GM04503 (cell line): Measurements from ENCODE around the gene FHOD3.
"Not testable (repeated sequence)": the region's sequence is repeated elsewhere in the genome, so short reads cannot be mapped to it uniquely, and the experiment has no call there.

ENCODE experiments used
- DNase-seq: peaks from one replicate; pipeline ENCODE4 v3.0.0-alpha.2; 2012; ENCODE audit warnings: low read depth

The FHOD3 gene

GRCh38 chr18:36350839-36351469 lies 53.4 kb downstream of the FHOD3 start:
- no peak for DNase-seq

DNA sequence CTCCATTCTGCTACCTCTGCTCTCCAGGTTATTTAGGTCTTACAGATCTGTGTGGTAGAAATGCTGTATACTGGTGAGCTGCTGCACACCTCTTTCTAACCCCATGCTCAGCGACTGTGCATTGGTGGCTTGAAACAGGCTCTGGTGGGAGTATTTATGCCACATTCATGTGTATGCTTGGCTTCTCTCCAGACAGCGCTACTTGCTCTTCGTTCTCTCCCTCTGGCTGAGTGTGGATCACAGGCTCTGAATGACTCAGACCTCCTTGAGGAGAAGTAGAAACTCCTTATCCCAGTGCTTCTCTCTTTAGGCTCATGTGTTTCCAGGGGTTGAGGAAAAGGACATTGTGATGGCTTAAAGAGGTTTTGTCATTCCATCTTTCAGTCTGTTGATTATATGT lies 54.9 kb downstream of the FHOD3 start:
- DNase-seq = peak; percentile 73

DNA sequence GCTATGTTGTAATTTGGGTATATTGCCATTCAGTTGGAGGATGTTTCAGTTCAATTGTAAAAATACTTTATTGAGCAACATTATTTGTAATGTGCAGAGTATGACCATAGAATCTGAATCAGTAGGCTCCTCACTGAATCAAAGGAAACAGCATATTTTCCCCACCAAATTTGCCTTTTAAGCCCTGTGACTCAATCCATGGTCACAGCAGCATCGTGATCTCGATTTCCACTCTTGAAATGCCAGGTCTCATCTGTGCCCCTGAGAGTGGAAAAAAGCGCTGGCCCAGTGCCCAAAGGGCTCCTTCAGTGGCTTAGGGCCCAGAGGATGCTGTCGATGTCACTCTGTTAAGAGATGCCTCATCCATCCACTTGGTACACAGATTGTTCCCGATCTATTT lies 57.5 kb downstream of the FHOD3 start:
- peak; percentile 85 for DNase-seq

GRCh38 chr18:36355511-36355910 lies 58.0 kb downstream of the FHOD3 start:
- no peak for DNase-seq

- not testable (repeated sequence) for DNase-seq
These were observed 59.2 kb downstream of the FHOD3 start for GRCh38 chr18:36356741-36357140.

DNA sequence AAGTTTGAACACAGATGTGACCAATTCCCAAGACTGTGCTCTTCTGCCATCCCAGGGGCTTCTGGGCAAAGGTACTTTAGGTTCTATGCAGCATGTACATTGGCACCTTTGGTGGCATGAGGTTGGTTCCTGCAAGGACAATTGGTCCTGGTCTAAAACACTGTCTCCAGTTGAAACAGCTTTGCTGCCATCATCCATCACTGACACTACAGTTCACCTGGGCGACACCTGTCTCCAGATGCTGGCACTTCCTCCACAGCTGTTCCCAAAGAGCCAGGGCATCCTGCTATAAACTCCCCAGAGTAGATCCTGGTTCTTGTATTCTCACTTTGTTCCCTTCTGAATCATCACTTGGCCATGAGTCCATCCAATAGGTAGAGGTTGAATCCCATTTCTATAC lies 60.6 kb downstream of the FHOD3 start:
- DNase-seq = no peak

- DNase-seq = no peak
These were observed 62.9 kb downstream of the FHOD3 start for GRCh38 chr18:36360256-36360909.

DNA sequence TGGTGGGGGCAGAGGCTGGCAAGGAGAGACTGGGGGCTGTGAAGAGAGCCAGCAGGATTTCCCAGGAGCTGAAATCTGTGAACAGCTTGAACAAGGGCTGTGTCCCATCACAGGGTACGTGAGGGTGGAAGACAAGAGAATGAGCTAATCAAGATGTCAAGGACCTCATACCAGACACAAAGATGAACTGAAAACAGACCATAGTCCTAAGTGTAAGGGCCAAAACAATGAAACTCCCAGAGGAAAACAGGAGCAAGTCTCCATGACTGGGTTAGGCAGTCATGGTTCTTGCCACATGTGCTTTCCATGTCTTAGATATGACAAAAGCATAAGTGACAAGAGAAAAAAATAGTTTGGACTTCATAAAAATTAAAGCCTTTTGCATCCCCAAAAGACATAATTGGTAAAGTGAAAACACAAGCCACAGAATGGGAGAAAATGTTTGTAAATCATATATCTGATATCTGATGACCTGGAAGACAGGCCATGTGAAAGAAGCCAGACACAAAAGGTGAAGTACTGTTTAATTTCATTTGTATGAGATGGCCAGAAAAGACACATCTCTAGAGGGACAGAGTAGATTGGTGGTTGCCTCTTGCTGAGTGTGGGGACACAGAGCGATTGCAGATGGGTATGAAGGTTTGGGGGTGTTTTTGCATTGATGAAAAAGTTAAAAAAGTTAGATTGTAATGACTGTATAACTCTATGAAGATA lies 67.6 kb downstream of the FHOD3 start:
- DNase-seq = no peak

GRCh38 chr18:36365836-36366775 lies 68.6 kb downstream of the FHOD3 start:
- no peak for DNase-seq

DNA sequence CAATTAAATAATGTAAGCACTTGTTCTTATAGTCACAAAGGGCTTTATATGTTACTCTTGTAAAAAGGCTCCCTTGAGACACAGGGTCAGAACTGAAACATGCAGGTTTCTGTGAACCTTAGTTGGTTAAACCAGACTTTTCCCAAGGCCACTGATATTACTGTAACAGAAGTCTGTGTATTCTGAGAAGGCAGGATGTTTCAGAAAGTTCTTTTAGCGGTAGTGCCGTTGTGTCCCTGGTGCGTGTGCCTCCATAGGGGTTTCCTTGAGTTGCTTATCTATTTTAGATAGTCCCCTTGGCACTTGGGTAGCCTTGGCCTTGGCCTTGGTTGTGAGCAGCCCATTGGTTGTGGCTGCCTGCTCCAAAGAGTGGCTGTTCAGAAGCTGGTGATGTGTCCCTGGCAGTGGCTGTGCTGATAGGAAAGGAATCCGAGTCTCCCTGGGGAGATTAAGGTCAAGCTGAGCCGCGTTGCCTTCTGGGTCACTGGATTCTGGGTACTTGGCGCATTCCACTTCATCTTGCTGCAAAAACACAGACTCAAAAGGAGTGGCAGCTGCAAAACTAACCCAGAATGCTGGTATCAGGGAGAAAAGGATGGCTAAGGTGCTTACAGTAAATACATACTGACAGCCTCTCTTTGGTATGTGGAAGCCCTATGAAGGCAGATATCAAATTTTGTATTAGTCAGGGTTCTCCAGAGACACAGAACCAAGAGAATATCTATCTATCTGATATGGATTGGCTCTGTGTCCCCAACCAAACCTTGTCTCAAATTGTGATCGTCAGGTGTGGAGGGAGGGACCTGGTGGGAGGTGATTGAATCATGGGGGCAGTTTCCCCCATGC lies 69.7 kb downstream of the FHOD3 start:
- DNase-seq = no peak

- DNase-seq = no peak
These were observed 71.4 kb downstream of the FHOD3 start for GRCh38 chr18:36368889-36369288.

DNA sequence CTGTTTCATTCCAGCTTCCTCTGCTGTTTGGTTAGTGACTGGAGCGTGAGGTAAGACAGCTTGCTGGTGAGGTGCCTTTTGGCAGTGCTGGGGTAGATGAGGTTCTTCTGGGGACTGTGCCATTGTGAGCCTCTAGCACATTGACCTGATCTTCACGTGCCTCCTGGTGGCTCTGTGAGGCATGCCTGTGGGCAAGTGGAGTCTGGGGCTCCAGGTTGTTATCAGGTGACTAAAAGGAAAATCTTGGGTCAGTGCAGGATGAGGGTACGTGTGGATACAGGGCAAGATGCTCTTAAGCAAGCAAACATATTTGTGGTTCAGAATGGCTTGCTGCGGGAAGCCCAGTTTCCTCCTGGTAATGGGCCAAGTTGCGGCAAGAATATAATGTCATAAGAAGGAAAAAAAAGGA lies 75.4 kb downstream of the FHOD3 start:
- DNase-seq = peak; percentile 30

DNA sequence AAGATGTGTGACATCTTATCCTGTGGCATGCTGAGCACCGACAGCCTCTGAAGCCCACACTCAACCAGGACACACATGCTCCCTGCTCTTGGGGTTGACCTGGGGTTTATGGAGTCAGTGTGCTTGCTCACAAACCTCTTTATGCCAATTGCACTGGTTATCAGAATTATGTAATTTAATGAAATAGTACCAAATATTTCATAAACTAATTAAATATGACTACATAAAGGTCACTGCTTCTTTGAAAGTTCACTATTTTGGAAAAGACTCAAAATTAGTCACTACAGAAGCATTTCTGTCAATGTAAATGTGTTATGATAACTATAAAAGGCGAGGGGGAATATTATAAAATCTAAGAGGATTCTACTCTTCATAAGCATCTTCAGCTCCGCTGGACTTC lies 76.7 kb downstream of the FHOD3 start:
- DNase-seq = no peak

GRCh38 chr18:36375118-36375517 lies 77.6 kb downstream of the FHOD3 start:
- DNase-seq = no peak

GRCh38 chr18:36376361-36376760 lies 78.8 kb downstream of the FHOD3 start:
- no peak for DNase-seq

- DNase-seq = no peak
These were observed 80.1 kb downstream of the FHOD3 start for GRCh38 chr18:36377626-36378025.

GRCh38 chr18:36378205-36378604 lies 80.7 kb downstream of the FHOD3 start:
- DNase-seq = no peak

- no peak for DNase-seq
These were observed 82.0 kb downstream of the FHOD3 start for GRCh38 chr18:36379435-36379984.

GRCh38 chr18:36380173-36380827 lies 82.8 kb downstream of the FHOD3 start:
- no peak for DNase-seq

- no peak for DNase-seq
These were observed 83.6 kb downstream of the FHOD3 start for GRCh38 chr18:36381075-36381474.
